NCI-H1105 treated with DMSO at 0.1 percent for 48 hours (cell line): ENCODE measurements around the gene NUP214.
"Not testable (repeated sequence)": the region's sequence is repeated elsewhere in the genome, so short reads cannot be mapped to it uniquely, and the experiment has no call there.

ENCODE experiments used
- DNase-seq: peaks from one replicate; lab custom pipeline; 2025; lab: John Stamatoyannopoulos, UW

NUP214 gene

DNA sequence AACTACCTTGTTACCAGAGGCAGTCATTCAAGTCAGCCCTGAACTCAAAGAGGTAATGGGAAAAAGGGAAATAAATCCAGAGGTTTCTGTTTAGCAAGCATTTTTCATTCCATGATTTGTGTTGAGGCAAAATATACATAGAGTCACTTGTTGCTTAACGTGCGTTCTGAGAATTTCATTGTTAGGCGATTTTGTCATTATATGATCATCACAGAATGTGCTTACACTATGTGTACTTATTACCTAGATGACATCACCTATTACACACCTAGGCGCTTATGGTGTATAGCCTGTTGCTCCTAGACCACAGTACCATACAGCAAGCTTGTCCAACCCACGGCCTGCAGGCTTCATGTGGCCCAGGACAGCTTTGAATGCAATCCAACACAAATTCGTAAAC is 36.2 kb downstream of the NUP214 start:
- DNase-seq = no peak

DNA sequence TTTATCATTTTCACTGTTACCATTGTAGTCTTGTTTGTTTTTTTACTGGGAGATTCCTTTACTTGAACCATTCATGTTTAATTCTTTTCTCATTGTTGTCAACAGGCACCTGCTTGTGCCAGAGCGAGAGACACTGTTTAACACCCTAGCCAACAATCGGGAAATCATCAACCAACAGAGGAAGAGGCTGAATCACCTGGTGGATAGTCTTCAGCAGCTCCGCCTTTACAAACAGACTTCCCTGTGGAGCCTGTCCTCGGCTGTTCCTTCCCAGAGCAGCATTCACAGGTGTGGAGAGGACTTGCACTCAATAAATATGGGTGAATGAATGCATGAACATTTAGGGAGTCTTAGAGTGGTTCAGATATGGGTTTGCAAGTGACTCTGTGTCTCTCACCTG is 37.5 kb downstream of the NUP214 start:
- no peak for DNase-seq

DNA sequence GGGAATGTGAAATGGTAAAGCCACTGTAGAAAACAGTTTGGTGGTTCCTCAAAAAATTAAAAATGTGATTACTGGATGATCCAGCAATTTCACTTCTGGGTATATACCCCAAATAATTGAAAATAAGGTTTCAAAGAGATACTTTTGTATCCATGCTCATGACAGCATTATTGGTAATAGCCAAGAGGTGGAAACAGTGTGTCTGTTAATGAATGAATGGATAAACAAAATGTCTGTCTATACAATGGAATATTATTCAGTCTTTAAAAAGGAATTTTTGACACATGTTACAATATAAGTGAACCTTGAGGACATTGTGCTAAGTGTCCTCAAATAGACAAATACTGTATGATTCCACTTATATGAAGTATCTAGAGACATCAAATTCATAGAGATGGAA is 40.1 kb downstream of the NUP214 start:
- DNase-seq = no peak

DNA sequence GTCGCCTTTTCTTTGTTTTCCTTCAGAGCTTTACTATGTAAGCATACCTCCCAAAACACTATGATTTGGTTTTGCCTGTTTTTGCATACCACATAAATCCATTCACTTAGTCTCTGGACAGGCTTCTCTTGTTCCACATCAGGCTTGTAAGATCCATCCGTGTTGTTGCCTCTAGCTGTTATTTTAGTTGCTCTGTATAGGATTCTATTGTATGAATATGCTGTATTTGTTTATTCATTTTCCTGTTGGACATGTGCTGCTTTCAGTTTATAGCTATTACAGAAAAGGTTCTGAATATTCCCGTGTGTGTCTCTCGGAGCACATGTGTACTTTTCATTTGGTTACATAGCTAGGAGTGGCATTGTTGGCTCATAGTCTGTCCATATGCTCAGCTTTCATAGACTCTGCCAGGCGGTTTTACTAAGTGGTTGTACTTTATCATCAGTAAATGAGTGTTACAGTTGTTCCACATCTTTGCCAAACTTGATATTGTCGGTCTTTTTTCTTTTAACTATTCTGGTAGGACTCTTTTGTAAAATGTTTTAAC is 41.8 kb downstream of the NUP214 start:
- no peak for DNase-seq

DNA sequence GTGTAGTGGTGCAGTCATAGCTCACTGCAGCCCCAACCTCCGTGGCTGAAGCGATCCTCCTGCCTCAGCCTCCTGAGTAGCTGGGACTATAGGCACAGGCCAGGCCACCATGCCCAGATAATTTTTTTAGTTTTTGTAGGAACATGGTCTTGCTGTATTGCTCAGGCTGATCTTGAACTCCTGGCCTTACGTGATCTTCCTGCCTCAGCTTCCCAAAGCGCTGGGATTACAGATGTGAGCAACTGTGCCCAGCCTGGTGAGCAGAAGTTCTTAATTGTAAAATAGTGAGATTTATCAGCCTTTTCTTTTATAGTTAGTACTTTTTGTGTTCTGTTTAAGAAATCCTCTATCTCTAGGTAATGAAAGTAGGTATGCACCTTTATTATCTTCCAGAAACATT is 42.5 kb downstream of the NUP214 start:
- no peak for DNase-seq

DNA sequence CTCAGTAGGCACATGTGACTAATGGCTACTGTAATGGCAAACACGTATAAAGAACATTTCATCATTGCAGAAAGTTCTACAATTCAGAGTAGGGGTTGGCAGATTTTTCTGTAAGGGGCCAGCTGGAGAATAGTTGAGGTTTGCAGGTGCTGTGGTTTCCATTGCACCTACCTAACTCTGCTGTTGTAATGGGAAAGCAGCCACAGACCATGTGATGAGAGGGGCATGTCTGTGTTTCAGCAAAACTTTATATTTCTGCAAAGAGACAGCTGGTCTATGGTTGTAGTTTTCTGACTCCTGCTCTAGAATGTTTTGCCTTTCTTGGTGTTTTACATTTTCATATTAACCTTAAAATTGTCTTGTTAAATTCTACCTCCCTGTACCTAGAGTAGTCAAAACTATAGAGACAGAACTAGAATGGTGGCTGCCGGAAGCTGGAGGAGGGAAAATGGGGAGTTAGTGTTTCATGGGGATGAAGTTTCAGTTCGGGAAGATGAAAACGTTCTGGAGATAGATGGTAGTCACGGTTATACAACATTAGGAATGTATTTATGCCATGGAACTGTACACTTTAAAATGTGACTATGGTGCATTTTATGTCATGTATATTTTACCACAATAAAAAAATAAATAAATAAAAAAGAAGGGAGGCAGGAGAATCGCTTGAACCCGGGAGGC is 44.3 kb downstream of the NUP214 start:
- no peak for DNase-seq

DNA sequence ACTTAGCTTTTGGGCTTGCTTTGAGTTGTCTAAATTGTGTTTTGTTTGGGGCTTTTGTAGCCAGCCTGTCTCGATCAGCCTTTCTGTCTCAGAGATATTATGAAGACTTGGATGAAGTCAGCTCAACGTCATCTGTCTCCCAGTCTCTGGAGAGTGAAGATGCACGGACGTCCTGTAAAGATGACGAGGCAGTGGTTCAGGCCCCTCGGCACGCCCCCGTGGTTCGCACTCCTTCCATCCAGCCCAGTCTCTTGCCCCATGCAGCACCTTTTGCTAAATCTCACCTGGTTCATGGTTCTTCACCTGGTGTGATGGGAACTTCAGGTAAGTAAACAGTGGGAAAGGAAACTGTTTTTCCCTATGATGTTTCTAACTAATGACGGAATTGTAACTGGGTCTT is 48.6 kb downstream of the NUP214 start:
- no peak for DNase-seq

DNA sequence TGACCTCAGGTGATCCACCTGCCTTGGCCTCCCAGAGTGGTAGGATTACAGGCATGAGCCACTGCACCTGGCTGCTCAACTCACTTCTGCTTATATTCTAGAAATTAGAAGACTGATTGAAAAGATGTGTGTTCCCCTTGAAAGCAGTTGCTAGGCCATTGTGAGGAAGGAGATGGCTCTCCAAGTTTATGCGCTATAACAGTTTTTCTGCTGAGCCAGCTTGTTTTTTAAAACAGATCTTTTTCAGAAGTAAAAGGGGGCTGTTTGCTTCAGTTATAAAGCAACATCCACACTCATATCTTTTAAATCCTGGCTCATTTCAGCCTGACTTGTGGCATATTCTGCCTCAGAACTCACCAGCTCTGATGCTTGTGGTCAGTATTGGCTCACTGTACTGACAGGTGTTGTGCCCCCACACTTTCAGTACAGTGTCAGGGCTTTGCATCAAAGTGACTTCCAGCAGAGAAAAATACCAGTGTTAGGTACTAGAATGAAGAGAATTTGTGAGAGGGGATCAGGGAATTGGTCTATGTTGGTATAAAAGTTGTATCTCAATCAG is 49.4 kb downstream of the NUP214 start:
- DNase-seq = no peak

DNA sequence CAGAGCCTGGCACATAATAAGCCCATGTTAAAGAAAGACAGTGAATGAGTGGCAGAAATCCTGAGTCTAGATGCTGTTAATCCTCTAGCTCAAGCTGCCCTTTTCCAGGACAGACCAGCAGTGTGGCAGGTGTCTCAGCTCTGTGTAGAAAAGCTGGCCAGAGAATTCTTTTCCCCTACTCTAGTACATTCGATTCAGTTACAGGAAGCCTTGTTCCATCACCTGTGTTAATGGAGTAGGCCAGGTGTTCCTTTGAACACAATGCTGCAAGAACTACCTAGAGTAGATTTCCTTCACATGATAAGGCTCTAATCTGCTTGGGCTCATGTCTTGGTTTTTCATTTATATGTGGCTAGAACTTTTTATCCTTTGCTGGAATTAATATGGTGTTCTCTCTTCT is 52.5 kb downstream of the NUP214 start:
- DNase-seq = no peak

DNA sequence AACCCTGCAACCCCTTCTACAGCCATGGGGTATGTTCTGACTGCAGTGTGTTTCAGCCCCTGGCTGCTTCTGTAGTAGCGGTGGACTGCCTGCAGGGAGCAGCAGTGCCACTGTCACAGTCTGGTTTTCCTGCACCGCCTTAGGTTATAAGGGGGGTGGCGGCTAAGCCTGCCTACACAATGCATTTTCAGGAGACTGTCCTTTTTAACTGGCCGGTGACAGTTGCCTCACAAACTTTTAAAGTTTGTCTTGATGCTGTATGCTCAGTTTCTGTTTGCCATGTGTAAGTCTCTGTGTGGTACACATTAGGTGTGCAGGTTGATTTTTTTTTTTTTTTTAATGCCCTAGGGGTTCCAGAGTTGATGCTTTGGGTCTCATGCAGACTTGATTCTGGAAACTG is 53.0 kb downstream of the NUP214 start:
- peak; percentile 23 for DNase-seq

DNA sequence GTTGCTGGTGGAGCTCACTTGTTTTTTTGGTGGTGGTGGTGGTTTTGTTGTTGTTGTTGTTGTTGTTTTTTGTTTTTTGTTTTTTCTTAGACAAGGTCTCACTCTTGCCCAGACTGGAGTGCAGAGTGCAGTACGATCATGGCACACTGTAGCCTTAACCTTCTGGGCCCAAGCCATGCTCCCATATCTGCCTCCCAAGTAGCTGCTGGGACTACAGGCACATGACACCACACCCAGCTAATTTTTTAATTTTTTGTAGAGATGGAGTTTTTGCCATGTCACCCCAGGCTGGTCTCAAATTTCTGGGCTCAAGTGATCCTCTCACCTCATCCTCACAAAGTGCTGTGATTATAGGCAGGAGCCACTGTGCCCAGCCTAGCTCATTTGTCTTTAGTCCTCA is 53.5 kb downstream of the NUP214 start:
- DNase-seq = no peak

DNA sequence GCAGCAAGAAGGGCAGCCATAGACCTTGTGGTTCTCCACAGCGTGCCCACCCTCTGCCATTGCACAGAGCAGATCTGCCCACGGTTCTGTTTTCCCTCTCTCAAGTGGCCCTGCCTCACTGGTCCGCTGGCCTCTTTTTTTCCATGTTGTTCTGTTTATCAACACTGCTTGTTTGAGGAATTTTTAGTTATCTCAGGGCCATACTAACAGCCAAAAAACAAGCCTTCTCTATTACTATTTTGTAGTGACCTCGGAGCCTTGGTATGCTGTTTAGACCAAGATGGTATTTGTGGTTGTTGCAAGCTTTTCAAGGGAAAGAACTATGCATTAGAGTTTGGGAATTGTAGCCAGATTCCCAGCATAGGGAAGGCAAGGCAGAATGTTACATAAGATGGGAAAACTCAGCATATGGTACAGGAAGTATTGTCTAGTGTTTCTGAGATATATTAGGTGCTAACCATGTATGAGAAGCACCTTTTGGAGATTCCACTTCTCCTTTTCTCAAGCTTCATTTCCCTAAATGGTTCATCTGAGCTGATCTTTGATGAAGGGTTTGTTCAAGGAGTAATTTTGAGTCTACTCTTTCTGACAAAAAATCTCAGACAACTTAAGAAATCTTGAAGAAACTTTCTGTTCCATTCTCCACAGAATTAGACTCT is 54.3 kb downstream of the NUP214 start:
- DNase-seq = no peak

DNA sequence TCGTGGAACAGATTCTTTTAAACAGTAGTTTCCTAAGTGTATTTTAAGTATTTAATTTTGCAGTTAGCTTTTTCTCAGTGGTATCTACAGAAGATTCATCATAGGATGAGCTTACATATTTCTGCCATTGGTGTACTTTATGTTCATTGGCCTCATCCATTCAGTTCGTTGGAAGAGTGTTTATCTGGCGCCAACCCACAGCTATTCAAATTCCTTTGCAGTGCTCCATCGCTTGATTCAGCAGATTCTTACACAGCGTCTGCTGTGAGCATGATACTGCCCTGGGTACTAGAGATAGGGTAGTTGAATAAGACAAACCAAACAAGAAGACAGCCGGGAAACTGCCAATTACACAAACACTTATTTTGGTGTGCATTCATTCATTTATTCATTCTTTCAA is 55.1 kb downstream of the NUP214 start:
- no peak for DNase-seq

DNA sequence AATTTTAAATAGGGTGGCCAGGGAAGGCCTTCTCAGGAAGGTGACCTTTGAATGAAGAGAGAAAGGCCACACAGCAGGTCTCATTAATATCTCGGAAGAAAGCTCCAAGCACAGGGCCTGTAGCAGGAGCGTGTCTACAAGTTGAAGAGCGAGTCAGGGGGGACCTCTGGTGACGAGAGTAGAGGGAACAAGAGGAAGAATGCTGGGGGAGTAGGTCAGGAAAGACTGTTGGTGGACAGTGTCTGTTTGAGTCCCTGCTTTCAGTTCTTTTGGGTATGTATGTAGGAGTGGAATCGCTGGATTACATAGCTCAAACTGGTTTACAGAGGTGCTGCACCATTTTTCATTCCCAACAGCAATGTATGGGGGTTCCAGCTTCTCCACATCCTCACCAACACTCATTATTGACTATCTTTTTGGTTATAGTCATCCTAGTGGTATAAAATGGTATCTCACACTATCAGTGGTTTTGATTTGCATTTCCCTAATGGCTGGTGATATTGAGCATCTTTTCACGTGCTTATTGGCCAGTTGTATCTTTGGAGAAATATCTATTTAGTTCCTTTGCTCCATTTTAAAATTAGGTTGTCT is 55.8 kb downstream of the NUP214 start:
- peak; percentile 1 for DNase-seq

DNA sequence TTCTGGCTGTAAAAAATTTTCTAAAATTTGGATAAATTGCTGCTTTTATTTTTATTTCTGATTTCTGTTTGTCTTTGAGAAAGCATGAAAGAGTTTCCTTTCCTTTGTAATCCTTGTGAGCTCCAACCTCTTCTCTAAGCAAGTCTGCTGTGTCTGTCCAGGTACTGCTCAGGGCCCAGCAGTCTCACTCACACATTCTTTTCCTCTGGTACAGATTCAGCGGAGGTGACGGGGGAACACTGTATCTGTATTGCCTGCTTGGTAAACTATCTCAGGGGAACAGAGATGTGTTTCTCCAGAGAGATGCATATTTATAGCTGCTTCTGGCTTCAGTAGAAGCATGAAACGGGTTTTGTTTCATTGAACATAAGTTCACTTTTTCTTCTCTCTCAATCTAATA is 60.5 kb downstream of the NUP214 start:
- no peak for DNase-seq

DNA sequence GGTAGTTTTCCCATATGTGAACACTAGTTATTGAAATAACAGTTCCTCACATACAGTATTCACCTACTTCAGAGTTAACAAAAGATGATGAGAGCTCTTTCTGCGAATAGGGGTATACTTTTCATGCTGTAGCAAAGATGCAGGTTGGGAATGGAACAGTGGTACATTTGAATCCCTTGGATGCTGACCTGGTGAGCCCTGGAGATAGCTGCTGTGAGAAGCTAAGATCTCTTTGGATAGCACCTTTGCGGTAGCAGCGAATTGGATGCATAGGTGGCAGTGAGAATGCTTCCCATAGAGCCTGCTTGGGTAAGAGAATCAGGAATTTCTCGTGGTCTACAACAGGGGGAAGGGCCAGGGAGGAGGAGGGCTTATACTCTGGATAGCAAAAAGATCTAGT is 61.2 kb downstream of the NUP214 start:
- DNase-seq = no peak

DNA sequence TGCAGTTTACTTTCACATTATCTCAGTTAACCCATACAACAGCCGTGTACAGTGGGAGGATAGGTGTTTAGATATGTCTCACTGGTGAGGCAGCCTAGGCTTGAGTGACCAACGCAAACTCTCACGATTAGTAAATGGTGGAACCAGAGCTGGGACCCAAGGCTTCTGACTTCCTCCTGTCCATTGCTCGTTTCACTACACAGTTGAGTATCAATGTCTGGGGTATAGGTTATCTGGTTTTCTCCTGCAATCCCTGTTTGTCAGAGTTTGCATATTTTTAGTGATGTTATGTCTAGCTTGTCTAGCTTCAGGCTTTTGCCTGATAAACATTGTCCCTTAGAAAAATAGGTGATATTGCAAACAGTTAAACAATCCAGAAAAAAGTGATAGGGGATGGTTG is 62.6 kb downstream of the NUP214 start:
- no peak for DNase-seq

DNA sequence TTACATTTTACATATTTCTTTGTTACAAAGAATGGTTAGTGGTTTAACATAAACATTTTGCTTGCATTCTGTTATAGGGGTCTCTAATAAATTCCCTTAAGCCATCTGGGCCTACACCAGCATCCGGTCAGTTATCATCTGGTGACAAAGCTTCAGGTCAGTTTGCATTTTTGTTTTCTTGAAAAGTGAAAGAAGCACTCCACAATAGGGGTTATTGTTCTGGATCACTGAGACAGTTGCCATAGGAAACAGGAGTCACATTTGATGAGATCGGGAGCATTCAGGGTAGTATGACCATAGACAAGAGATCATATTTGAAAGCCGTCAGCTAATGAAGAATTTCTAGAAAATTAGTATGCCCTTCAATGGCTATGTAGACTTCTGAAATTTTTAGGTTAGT is 63.6 kb downstream of the NUP214 start:
- DNase-seq = no peak

DNA sequence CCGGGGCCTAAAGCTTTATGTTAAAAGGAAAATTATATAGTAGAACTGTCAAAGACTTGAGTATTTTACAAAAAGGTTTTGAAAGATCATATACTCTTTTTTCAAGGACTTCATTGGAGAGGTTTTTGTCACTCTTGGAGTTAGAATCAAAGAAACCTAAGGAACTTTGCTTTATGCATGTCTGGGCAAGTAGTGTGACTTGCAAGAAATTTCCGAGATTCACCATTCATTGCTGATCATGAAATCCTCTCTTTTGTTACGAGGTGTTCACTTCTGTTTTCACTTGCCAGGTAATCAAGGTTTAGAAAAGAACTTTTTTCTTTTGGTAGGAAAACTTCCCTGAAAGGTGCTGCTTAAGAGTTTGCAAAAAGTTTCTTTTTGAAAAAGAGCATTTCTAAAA is 64.8 kb downstream of the NUP214 start:
- DNase-seq = no peak

DNA sequence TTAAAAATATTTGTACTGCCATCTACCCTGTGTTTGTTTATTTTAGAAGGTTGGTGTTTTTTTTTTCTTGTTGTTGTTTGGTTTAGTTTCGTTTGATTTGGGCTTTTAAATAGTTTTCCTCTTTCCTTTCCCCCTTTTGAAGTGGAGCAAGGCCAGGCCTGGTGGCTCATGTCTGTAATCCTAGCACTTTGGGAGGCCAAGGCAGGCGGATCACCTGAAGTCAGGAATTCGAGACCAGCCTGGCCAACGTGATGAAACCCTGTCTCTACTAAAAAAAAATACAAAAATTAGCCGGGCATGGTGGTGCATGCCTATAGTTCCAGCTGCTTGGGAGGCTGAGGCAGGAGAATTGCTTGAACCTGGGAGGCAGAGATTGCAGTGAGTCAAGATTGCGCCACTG is 65.6 kb downstream of the NUP214 start:
- DNase-seq = not testable (repeated sequence)

DNA sequence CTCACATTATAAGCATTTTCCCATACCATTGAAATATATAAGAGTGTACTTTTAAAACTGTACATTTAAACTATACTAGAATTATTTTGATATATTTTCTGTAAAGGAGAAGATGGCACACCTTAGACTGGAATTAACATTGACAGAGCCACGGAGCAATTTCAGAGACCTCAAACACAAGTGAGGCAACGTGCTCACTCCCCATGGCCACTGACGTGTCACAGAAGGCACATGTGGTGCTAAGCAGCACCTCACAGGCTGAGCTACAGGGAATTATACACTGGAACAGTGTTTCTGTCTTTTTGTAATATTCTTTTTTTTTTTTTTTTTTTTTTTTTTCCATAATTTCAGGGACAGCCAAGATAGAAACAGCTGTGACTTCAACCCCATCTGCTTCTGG is 66.5 kb downstream of the NUP214 start:
- DNase-seq = no peak

DNA sequence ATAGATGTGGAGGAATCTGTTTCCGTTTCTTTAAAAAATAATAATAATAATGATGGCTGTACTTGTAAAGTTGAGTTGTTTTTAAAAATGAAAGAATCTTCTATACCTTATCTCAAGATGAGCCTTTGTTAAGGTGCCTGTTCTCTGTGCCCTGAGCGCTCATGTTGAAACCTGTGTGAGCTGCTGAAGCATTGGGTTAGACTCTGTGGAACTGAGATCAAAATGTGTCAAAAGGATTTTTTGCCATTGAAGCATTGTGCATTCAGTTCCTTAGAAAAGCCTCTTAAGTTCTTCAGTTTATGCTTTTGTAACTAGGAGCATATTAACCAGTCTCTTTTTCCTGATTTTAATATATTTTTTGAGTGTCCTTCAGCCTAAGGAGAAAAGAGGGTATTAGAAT is 67.7 kb downstream of the NUP214 start:
- no peak for DNase-seq

DNA sequence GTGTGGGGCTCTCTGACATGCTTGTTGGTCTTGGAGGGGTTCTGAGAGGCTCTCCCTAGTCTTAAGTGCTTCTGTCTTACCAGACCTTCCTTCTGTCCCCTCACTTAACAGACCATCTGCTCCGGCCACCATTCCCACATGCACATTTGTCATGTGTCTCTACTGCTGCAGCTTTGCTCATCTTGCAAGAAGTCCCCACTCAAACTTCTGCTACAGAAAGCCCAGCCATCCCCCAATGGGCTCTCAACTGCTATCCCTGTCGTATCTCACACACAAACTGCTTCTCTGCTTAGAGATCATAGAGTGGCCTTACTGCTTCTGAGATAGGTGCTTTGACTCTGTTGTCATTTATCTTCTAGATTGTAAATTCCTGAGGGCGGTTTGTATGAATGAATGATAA is 69.4 kb downstream of the NUP214 start:
- no peak for DNase-seq
